Karpas-422 (cell line): ENCODE results near the gene FLII. TPM values are rescaled to one million over a fixed set of nuclear protein-coding genes. Genes with fewer than 3 reads are reported as not detected.

Experiments used
- DNase-seq: peaks from one replicate; pipeline ENCODE4 v3.0.0-alpha.2; 2015
- H2AFZ ChIP-seq: fragments of 200-600 bp; sonication (generic); 2 replicates; pipeline ENCODE4 v1.6.1; 2014; ENCODE audit warnings: antibody characterized with exemption, low read length, mixed read lengths
- H3K27ac ChIP-seq: fragments of 200-600 bp; sonication (generic); 2 replicates; pipeline ENCODE4 v1.5.1; 2014; ENCODE audit warnings: mild to moderate bottlenecking, low read length, moderate library complexity
- H3K27me3 ChIP-seq: fragments of 200-600 bp; sonication (generic); 2 replicates; pipeline ENCODE4 v1.6.1; 2014; ENCODE audit warnings: low read length, mixed read lengths
- H3K36me3 ChIP-seq: fragments of 200-600 bp; sonication (generic); 2 replicates; pipeline ENCODE4 v1.6.1; 2014; ENCODE audit warnings: low read length, mixed read lengths; ENCODE audit not compliant: insufficient read depth
- H3K4me1 ChIP-seq: fragments of 200-600 bp; sonication (generic); 2 replicates; pipeline ENCODE4 v1.6.1; 2014; ENCODE audit warnings: mild to moderate bottlenecking, low read length, mixed read lengths
- H3K4me2 ChIP-seq: fragments of 200-600 bp; sonication (generic); 2 replicates; pipeline ENCODE4 v1.6.1; 2014; ENCODE audit warnings: low read length, low read depth, mild to moderate bottlenecking; ENCODE audit not compliant: poor library complexity, severe bottlenecking
- H3K4me3 ChIP-seq: fragments of 200-600 bp; sonication (generic); 2 replicates; pipeline ENCODE4 v1.5.1; 2014; ENCODE audit warnings: mild to moderate bottlenecking, antibody characterized with exemption, low read length, mixed read lengths
- H3K79me2 ChIP-seq: fragments of 200-600 bp; sonication (generic); 2 replicates; pipeline ENCODE4 v1.6.1; 2014; ENCODE audit warnings: mild to moderate bottlenecking, low read length, mixed read lengths
- H3K9ac ChIP-seq: fragments of 200-600 bp; sonication (generic); 2 replicates; pipeline ENCODE4 v1.6.0; 2014; ENCODE audit warnings: low read length
- H3K9me2 ChIP-seq: fragments of 200-600 bp; sonication (generic), shearing (Covaris generic); replicated peaks from 2 replicates; pipeline ENCODE4 v1.6.0; 2014; ENCODE audit warnings: mild to moderate bottlenecking, low read length, moderate library complexity; ENCODE audit not compliant: insufficient read depth
- H3K9me3 ChIP-seq: fragments of 300-700, 200-600 bp; sonication (generic); 2 replicates; pipeline ENCODE4 v1.6.1; 2014; ENCODE audit warnings: low read length, mixed read lengths
- H4K20me1 ChIP-seq: fragments of 200-600 bp; sonication (generic); 2 replicates; pipeline ENCODE4 v1.6.1; 2014; ENCODE audit warnings: mild to moderate bottlenecking, antibody characterized with exemption, low read length, low read depth; ENCODE audit not compliant: insufficient read depth
- total RNA-seq: library from RNA; depleted of rRNA; stranded (reverse); fragments of >200 nt; shearing (Covaris generic); gene quantifications from 2 replicates; pipeline ENCODE4 v1.2.3, GENCODE V29; 2014; ENCODE audit warnings: low replicate concordance; rRNA removed

The FLII gene
- total RNA-seq, 1 experiment from 2014 or later = 166 TPM

DNA sequence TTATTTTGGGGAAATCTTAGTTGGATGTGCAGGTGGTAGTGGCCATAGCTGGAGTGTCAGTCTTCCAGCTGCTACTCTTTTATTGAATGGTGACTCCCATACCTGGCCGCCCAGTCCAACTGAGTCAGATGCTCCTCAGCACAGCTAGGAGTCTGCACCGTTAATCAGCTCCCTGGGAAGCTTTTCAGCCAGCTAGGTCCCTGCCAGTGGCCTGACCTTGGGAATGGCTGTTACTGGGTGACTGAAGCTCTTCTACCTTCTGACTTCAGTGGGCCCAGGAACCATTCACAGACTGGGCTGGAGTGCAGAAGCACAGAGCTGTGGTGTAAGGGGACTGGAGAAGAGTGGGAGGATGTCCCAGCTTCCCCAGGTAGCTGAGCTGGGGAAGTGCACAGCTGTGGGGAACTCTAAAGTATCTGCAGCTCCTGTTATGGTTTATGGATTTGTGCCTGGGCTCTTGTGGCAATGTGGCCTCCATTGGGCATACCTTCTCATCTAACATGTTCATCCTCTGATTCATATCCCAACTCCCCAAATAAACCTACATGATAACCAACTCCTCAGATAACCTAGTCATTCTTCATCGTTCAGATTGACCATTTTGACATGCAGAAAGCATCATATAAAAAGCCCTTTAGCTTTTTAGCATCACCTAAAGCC lies 60.9 kb downstream of the FLII start:
- H3K4me3 ChIP-seq = no peak overlapping the region
- no peak overlapping the region for H3K9ac ChIP-seq
- H3K79me2 ChIP-seq = peaks cover 85% of the 10 kb centered on the region
- H4K20me1 ChIP-seq = peaks cover 42% of the 10 kb centered on the region
- H3K9me2 ChIP-seq = no peaks in the 10 kb centered on the region
- H3K4me2 ChIP-seq = no peak overlapping the region
- H3K27ac ChIP-seq = no peak overlapping the region
- H3K4me1 ChIP-seq = no peaks in the 10 kb centered on the region
- H3K27me3 ChIP-seq = no peaks in the 10 kb centered on the region
- no peak for DNase-seq
- no peak overlapping the region for H2AFZ ChIP-seq
- no peaks in the 10 kb centered on the region for H3K9me3 ChIP-seq
- peaks cover 37% of the 10 kb centered on the region for H3K36me3 ChIP-seq

DNA sequence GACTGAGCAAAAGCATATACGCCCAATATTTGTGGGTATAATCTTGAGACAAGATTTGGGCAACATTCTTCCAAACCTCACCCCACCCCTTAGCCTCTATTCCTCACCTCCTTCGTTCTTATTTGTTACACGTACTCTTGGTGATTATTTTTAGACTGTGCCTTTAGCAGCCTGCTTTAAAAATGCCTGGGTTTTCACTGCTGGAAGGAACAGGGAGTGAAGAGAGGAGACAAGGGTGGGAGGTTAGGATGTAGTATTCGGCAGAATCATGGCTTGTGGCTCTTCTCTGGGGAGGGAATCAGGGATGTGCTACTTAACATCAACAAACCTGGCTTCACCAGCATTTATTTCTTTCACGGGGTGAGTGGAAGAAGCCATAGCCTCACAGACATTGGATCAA lies 63.3 kb downstream of the FLII start:
- H3K4me2 ChIP-seq = no peak overlapping the region
- H3K4me3 ChIP-seq = no peak overlapping the region
- H3K79me2 ChIP-seq = peaks cover 93% of the 10 kb centered on the region
- DNase-seq = no peak
- H3K4me1 ChIP-seq = no peaks in the 10 kb centered on the region
- H3K9ac ChIP-seq = no peak overlapping the region
- H2AFZ ChIP-seq = no peak overlapping the region
- no peaks in the 10 kb centered on the region for H3K9me2 ChIP-seq
- H3K27me3 ChIP-seq = no peaks in the 10 kb centered on the region
- no peaks in the 10 kb centered on the region for H3K9me3 ChIP-seq
- peaks cover 50% of the 10 kb centered on the region for H4K20me1 ChIP-seq
- peaks cover 49% of the 10 kb centered on the region for H3K36me3 ChIP-seq
- no peak overlapping the region for H3K27ac ChIP-seq

Other genes starting within 250 kb of the FLII start
- 38.8 and 49.7 TPM in 2 replicates for gene ATPAF2, start 219.6 kb downstream of the FLII start, total RNA-seq
- gene GID4, start 219.3 kb downstream of the FLII start, total RNA-seq = 7.8 and 8.9 TPM in 2 replicates
- gene DRG2, start 170.8 kb downstream of the FLII start, total RNA-seq = 21.5 and 26.3 TPM in 2 replicates
- 0.11 and 1.3 TPM in 2 replicates for gene MYO15A, start 150.0 kb downstream of the FLII start, total RNA-seq
- 124 and 145 TPM in 2 replicates for gene ALKBH5, start 74.9 kb downstream of the FLII start, total RNA-seq
- gene LLGL1, start 33.1 kb downstream of the FLII start, total RNA-seq = 12.0 and 12.1 TPM in 2 replicates
- gene MIEF2, start 1.9 kb upstream of the FLII start, total RNA-seq = 4.5 and 14.2 TPM in 2 replicates
- 19.0 and 34.9 TPM in 2 replicates for gene TOP3A, start 56.3 kb upstream of the FLII start, total RNA-seq
- 12.7 and 14.4 TPM in 2 replicates for gene SMCR8, start 56.6 kb upstream of the FLII start, total RNA-seq
- gene SHMT1, start 104.8 kb upstream of the FLII start, total RNA-seq = 16.7 and 17.7 TPM in 2 replicates
- not detected in 2 replicates for gene EVPLL, start 119.0 kb upstream of the FLII start, total RNA-seq
- not detected in 2 replicates for gene LGALS9C, start 218.1 kb upstream of the FLII start, total RNA-seq